ENCODE results near the gene NMU.
"Not testable (repeated sequence)": the region's sequence is repeated elsewhere in the genome, so short reads cannot be mapped to it uniquely, and the experiment has no call there.

The NMU gene

GRCh38 chr4:55618546-55619143, 17.5 kb downstream of the NMU start:
- DNase-seq = no peak

DNA sequence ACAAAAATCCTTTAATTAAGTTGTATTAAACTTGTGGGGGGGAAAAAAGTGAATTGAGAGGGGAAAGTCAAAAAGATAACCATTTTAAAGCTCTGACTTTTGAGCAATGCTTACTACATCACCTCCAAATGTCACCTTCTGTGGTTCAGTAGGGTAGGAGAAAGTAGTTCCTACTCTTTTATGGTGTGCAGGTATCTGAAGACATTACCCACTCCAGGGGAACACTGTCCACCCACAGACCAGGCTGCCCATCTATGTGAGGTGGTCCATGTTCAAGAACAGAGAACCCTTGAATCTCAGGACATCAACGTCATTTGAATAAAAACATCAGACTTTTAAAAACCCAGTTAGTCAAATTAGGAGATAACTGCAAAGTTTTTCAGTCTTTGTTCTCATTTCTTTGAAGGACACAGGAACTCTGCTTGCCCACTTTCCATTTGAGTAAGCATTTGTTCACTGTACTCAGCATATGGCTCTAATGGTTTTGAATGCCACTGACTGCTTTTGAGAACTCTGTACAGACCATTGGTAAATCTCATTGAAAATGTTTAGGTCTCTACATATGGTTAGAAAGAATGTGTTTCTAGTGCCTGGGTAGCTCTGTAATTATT, 18.4 kb downstream of the NMU start:
- no peak for DNase-seq

DNA sequence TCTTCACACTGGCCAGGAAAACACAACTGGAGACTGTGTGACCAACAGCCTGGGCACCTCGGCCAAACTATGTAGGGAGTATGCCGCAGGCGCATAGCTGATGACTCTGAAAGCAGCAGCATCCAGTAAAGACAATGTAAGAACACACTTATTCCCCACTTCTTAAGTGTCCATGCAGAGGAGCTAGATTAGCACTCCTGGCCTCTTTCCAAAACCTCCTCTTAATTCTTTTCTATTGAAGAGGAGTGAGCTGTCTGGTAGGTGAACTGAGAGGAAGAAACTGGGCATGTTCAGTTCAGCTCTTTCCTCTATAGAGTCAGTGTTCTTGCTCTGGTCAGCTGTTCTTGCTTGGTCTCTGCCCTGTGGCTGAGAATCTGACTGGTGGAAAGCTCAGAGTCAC, 21.1 kb downstream of the NMU start:
- no peak for DNase-seq

DNA sequence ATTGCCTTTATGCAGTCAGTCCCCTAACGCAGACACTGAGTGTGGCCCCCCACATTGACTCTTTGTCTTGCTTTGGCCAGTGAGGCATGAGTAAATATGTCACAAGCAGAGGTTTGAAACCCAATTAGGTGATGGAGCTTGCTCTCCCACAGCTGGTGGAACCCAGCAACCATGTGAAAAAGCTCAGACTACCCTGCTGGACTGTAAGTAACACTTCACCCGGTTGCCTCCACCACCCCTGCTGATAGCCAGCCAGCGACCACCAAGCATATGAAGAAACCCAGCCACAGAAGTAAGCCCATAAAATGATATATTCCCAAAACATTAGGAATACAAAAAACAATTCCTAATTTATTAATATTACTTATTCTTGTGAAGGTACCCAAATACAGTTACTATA, 22.5 kb downstream of the NMU start:
- no peak for DNase-seq

- no peak for DNase-seq
Measured at GRCh38 chr4:55612341-55612740, 23.8 kb downstream of the NMU start.

DNA sequence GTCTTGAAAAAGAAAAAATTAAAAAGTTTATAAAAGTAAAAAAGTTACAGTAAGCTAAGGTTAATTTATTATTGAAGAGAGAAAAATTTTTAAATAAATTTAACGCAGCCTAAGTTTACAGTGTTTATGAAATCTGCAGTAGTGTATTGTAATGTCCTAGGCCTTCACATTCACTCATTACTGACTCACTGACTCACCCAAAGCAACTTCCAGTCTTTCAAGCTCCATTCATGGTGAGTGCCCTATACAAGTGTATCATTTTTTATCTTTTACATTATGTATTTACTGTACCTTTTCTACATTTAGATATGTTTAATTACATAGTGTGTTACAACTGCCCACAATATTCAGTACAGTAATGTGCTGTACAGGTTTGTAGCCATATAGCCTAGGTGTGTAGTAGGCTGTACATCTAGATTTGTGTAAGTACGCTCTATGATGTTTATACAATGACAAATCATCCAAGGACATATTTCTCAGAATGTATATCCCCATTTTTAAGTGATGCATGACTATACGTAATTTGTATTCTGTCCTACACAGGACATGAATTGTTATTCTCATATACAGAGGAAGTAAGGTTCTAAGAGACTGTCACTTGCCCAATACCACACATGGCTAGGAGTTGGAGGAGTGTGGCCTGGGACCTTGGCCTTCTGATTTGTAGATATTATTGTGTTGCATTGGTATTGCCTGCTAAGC, 24.6 kb downstream of the NMU start:
- no peak for DNase-seq

DNA sequence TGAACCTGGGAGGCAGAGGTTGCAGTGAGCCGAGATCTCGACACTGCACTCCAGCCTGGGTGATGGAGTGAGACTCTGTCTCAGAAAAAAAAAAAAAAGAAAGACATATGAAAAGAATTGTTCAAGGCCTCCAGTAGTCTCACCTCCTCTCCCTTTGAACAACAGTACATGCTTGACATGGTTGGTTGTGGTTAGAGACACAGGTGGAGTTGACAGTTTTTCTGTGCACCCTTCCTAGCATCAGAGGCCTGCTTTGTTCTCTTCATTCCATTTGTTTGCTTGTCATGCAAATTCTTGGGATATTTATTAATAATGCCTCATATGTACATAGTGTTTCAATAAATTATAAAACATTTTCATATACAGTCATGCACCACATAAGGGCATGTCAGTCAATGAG, 25.7 kb downstream of the NMU start:
- DNase-seq = no peak

DNA sequence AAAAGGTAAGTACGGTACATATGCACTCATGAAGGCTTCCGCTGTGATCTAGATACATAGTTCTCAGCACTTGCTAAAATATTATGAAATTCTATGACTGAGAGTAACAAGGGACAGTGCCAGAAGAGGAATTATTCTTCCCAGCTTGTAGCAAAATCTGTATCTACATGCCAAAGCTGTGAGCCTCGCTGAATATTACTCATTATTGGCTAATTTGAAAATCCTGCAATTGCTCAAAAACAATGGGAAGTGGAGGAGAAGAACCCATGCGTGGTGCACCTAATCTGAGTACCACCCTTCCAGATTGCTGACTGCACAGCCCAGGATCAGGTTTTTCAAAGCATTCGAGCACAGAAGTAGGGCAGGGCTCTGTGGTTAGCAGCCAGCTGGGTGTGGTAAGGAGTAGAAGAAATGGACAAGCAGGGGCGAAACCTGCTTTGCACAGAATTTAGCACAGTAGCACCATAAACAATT, 26.7 kb downstream of the NMU start:
- DNase-seq = no peak

GRCh38 chr4:55608591-55608990, 27.5 kb downstream of the NMU start:
- no peak for DNase-seq

GRCh38 chr4:55604996-55605395, 31.1 kb downstream of the NMU start:
- DNase-seq = no peak

GRCh38 chr4:55600640-55601039, 35.5 kb downstream of the NMU start:
- no peak for DNase-seq

GRCh38 chr4:55598641-55599040, 37.5 kb downstream of the NMU start:
- no peak for DNase-seq

DNA sequence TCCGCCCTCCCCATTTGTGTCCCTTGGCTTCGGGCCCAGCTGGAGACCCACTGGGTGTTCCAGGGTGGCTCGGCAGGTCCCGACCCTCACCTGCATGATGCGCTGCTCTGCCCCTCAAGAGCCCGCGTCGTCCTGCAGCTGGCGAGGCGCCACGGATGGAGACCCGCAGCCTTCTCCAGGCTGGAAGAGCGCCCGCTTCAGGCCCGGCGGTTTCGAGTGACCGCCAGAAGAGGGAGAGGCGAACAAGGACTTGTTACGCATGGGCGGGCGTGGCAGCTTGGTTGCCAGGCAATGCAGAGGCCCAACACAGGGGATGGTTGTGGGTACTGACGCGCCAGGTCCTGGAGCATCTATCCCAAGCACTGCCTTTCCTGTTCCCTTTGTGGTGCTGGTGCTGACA, 44.1 kb downstream of the NMU start, which contains the start of gene PDCL2:
TSS of gene PDCL2 (minus strand) at position 232 of the 400 bp plus-strand sequence. CDS start at position 96, 136 bp downstream.
- no peak for DNase-seq

- DNase-seq = no peak
Measured at GRCh38 chr4:55588160-55588559, 47.9 kb downstream of the NMU start.

GRCh38 chr4:55582773-55583172, 53.3 kb downstream of the NMU start:
- not testable (repeated sequence) for DNase-seq

- DNase-seq = no peak
Measured at GRCh38 chr4:55578341-55579010, 57.6 kb downstream of the NMU start.

GRCh38 chr4:55575513-55575912, 60.6 kb downstream of the NMU start:
- DNase-seq = no peak

DNA sequence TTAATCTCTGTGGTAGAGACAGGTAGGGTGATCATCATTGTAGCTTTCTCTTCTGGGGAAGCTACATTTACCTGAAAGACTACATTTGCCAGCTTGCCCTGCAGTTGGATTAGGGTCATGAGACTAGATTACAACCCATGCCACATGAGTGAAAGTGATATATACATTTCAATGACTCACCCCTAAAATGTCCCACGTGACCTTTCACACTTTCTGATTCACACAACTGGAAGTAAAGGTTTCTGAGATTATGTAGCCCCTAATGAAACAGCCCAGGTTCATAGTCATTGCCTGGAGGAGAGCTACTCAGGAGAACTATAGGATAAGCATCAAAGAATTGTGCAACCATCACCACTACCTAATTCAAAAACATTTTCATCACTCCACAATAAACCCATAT, 61.8 kb downstream of the NMU start:
- DNase-seq = no peak

DNA sequence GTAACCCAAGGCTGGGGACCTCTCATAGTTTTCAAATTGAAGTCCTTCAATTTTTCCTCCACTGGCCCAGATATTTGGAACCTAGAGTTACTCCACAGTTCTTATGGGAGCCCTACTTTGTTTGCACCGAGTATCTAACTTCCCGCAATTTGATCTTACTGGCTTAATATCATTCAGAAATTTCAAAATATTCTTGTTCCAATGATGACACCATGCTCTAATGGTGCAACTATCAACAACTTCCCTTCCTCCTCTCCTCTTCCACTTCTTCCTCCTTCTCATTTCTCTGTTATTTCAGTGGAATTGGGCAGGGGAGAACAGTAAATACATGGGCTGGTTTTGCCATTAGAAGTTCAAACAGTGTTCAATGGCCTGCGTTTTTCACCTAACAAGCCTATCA, 64.3 kb downstream of the NMU start:
- no peak for DNase-seq

DNA sequence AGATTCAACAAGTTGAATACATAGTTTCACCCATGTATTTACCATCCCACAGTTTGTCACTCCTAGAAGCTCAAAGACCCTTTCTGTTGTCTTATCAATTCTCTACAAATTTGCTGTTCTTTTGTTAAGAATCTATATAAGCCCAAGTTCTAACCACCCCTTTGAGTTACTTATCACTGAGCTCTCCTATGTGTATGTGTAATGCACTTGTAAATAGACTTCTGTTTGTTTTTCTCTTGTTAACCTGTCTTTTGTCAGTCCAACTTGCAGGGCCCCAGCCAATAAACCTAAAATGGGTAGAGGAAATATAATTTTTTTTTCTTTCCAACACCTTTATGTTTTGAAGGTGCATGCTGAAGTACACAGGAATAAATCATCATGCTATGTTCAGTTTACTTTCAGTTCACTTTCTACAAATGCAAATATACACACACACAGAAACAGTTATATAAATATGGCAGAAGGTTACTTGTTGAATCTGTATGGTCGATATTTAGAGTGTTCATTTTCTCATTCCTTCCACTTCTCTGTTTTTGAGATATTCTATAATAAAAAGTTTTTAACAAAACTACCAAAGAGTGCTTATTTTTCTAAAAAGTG, 67.1 kb downstream of the NMU start:
- no peak for DNase-seq

DNA sequence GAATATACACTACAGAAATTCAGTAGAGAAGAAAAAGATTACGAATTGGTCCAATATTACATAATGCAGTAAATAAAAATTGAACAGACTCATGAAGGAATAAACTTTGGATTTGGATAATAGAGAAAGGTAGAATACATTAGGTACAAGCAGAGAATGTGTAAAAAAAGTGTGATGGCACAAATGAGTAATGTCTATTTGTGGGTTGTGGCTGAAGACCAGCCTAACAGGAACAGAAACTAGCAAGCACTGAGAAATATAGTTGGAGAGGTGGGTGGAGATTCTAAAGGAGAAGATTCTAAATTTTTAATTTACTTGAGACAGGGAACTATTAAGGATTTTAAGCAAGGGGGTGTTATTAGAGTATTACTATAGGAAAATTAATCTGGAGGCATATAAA, 74.2 kb downstream of the NMU start:
- DNase-seq = no peak

DNA sequence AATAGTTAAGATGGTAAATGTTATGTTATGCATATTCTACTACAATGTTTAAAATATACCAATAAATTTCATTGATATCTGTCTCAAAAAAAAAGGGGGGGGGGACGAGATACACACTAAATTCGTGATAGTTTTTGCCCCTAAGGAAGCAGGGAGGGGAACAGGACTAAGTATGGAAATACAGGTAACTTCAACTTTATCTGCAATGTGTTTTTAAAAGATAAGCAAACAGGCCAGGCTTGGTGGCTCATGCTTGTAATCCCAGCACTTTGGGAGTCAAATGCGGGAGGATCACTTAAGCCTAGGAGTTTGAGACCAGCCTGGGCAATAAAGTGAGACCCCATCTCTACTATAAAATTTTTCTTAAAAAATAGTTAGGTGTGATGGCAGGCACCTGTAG, 76.0 kb downstream of the NMU start:
- no peak for DNase-seq

GRCh38 chr4:55554453-55555030, 81.6 kb downstream of the NMU start:
- no peak for DNase-seq
